Right cardiac atrium (tissue), 5 donors: ENCODE data around the gene NMNAT2. TPM values are rescaled to one million over a fixed set of nuclear protein-coding genes. Genes with fewer than 3 reads are reported as not detected.

Experiments used
- ATAC-seq, 2 donors: fragments of 200-7000 bp; cut with Tn5 transposase; one replicate each; pipeline versions ENCODE4 v1.8.0 to v1.9.1; 2020; ENCODE audit warnings: moderate library complexity in 2 of 2, mild to moderate bottlenecking in 1 of 2
- DNase-seq, 3 donors: peaks; one replicate each; pipeline ENCODE4 v3.0.0-alpha.2; 2020
- H3K27ac ChIP-seq: one replicate; pipeline ENCODE4 v1.5.1; 2013; ENCODE audit warnings: mild to moderate bottlenecking, low read length, control low read depth, moderate library complexity
- H3K27me3 ChIP-seq: one replicate; pipeline ENCODE4 v1.6.1; 2013; ENCODE audit not compliant: control insufficient read depth, insufficient read depth
- H3K4me1 ChIP-seq: one replicate; pipeline ENCODE4 v1.6.1; 2013; ENCODE audit warnings: low read length; ENCODE audit not compliant: control insufficient read depth, insufficient read depth
- H3K4me3 ChIP-seq: one replicate; pipeline ENCODE4 v1.5.1; 2013; ENCODE audit warnings: low read length, control low read depth
- H3K9me3 ChIP-seq: one replicate; pipeline ENCODE4 v1.6.1; 2013; ENCODE audit warnings: low read length; ENCODE audit not compliant: control insufficient read depth
- WGBS: extraction: QIAGEN DNeasy Blood & Tissue Kit; methylation state at CpG from one replicate; pipeline ENCODE4 v1.1.7; 2013; 5-methylcytosine and 5-hydroxymethylcytosine counted together
- intact Hi-C, 4 donors: fragments of 100-400 bp; cut with DNase I; formaldehyde crosslinking; loops; one replicate each; pipeline versions ENCODE4 v1.11.0 to v1.14.0; 2022 to 2023
- polyA plus RNA-seq: library from polyadenylated mRNA; stranded (reverse); fragments of 200-250 nt; gene quantifications from one replicate; pipeline ENCODE4 v1.2.3, GENCODE V29; 2013
- total RNA-seq, 4 donors: library from RNA; stranded (reverse); fragmentation: NEBNext Ultra II Directional; extraction: Animal tissue kit (Norgen Biotek cat#: 25700); gene quantifications; one replicate each; pipeline ENCODE4 v1.2.1, GENCODE V29; 2021
- donor health status: healthy with polysubstance abuse.
- donor health status: DM: no; HTN: yes; CAD: no.
- donor health status: DM: no; HTN: no; CAD: no.
- donor health status: DM: no; HTN: yes; CAD: no; lungs with severe emphysema.
- donor health status: DM: yes; HTN: yes; CAD: no.

NMNAT2 gene
- total and polyA plus RNA-seq, 5 donors: 14.1 to 80.6 (median 39.7) TPM

DNA sequence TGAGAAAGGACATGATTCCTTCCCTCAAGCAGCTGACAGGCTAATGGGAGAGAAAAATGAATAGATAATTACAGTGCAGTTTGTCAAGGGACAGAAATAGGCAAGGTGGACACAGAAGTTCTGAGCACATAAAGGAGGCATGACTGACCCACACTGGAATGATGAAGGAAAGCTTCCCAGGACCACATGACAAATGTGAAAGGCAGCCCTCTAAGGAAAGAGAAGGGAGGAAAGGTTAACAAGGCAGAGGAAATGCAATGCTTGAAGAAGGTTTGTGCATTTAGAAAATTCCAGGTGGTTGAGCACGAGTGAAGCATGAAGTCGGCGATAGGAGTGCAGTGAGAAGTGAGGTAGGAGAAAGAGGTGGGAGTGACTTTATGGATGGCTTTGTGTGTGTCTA is 194.7 kb downstream of the NMNAT2 start:
- H3K4me3 ChIP-seq: no peak overlapping the region
- DNase-seq: no peak
- intact Hi-C loops: loop anchor here in 2 of 4 donors (10.0 kb wide), 2 partner anchors 199 to 269 kb away; partner anchors contain the start of genes LAMC1 (in 1 of the 2) and SHCBP1L (in 1 of the 2)
- no peak for ATAC-seq
- no peak overlapping the region for H3K27ac ChIP-seq
- no peaks in the 10 kb centered on the region for H3K9me3 ChIP-seq
- H3K27me3 ChIP-seq: no peaks in the 10 kb centered on the region
- 73% methylated on average over 3 of the region's 3 CpGs for WGBS
- H3K4me1 ChIP-seq: peaks cover 6% of the 10 kb centered on the region

DNA sequence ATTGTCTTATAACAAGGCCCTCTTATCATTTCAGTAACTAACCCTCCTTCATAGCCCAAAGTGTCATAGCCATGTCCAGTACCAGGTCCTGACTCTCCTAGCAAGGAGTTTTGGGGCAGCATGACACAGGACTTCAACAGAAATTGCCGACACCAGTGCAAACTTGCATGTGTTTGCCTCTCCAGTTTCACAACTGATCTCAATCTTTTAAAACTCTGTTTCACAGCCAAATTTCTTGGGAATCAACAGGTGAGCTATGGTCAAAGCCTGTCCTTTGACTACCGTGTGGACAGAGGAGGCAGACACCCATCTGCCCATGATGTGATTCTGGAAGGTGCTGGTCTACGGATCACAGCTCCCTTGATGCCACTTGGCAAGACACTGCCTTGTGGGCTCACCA is 195.3 kb downstream of the NMNAT2 start:
- Histone ChIP-seq H3K9me3 (no peaks in the 10 kb centered on the region), H3K4me1 (peaks cover 6% of the 10 kb centered on the region), H3K27ac (no peak overlapping the region), H3K4me3 (no peak overlapping the region), H3K27me3 (no peaks in the 10 kb centered on the region)
- ATAC-seq: no peak
- no peak for DNase-seq
- intact Hi-C loops: loop anchor here in 2 of 4 donors (10.0 kb wide), 2 partner anchors 198 to 268 kb away; partner anchors contain the start of genes LAMC1 (in 1 of the 2) and SHCBP1L (in 1 of the 2)
- WGBS: 98% methylated on average over 3 of the region's 3 CpGs

DNA sequence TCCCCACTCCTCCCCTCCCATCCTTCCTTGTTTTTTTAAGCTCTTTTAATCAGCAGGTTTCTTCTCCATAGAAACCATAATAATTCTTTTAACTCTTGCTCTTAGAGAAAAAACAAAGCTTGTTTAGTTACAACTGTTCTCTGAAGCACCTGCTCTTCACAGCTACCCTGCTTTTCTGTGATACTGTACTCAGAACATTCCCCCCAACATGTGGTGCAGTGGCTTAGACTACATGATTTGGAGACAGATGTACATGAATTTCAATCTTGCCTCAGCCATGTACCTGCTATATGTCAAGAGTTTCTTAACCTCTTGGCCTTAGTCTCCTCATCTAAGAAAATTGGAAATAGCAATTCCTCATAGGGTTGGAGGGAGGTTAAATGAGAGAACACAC is 198.6 kb downstream of the NMNAT2 start:
- DNase-seq (no peak), ATAC-seq (no peak)
- Histone ChIP-seq H3K4me3 (no peak overlapping the region), H3K9me3 (no peaks in the 10 kb centered on the region), H3K4me1 (peaks cover 8% of the 10 kb centered on the region), H3K27ac (no peak overlapping the region), H3K27me3 (no peaks in the 10 kb centered on the region)
- intact Hi-C loops: loop anchor here in 2 of 4 donors (10.0 kb wide), 2 partner anchors 195 to 265 kb away; partner anchors contain the start of genes LAMC1 (in 1 of the 2) and SHCBP1L (in 1 of the 2)

DNA sequence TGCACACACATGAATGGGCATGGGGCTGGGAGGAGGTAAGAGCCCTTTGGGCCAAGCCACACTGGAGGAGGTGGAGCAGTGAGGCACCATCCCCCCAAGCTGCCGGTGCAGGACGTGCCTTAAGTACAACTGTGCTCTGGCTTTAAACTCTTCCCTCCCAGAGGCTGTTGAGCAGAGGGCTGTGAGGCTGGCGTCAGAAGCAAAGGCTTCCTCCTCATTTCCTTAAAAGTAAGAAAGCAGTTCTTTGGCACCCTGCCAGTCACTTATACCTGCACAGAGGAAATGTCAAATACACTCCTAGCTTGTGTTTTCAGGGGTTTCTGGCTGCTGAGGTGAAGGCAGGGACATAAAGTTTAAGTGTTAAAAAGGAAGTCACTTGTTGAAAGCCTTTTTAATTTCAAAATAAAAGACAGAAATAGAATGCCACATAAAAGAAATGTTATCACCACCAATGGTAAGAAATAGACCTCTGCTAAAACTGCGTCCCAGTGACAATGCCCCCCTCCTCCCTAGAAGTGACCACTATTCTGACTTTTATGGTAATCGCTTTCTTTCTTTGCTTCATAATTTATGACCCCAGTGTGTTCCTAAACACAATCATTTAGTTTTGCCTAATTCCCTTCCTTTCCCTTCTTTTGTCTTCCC is 199.1 kb downstream of the NMNAT2 start:
- 31% methylated on average over 5 of the region's 5 CpGs for WGBS
- peak; percentile 70 to 71 for ATAC-seq
- Histone ChIP-seq H3K4me1 (peaks cover 8% of the 10 kb centered on the region), H3K27ac (peak overlapping the region; percentile 85), H3K27me3 (no peaks in the 10 kb centered on the region), H3K4me3 (no peak overlapping the region), H3K9me3 (no peaks in the 10 kb centered on the region)
- intact Hi-C loops: no loop called here
- peak; percentile 38 to 72 (median 67) for DNase-seq

DNA sequence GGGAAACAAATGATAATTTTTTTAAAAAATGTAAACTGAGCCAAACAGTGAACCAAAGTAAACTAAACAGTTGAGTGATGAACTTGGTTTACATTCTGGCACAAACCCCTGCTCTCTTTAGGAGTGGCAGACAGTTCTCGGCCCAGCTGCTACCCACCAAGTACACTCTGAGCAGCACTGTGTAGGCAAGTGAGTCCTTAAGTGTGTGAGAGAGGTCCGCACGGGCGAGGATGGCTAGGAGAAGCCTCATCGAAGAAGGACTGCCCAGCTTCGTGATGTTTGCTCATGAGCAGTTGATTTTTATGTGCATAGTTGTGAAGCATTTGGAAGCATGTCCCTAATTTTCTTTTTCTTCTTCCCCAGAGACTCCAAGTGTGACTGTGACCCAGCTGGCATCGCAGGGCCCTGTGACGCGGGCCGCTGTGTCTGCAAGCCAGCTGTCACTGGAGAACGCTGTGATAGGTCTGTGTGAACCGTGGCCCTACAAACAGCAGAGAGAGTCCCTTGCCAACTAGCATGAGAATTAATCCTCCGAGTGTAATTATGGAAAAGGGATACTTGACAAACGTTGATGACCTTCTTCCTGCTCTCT is 200.1 kb downstream of the NMNAT2 start:
- 49% methylated on average over 14 of the region's 14 CpGs for WGBS
- H3K4me1 ChIP-seq: peaks cover 8% of the 10 kb centered on the region
- ATAC-seq (peak; percentile 91), DNase-seq (peak; percentile 80 to 93 (median 91))
- H3K4me3 ChIP-seq: no peak overlapping the region
- intact Hi-C loops: no loop called here
- no peaks in the 10 kb centered on the region for H3K9me3 ChIP-seq
- no peaks in the 10 kb centered on the region for H3K27me3 ChIP-seq
- H3K27ac ChIP-seq: peak overlapping the region; percentile 85

DNA sequence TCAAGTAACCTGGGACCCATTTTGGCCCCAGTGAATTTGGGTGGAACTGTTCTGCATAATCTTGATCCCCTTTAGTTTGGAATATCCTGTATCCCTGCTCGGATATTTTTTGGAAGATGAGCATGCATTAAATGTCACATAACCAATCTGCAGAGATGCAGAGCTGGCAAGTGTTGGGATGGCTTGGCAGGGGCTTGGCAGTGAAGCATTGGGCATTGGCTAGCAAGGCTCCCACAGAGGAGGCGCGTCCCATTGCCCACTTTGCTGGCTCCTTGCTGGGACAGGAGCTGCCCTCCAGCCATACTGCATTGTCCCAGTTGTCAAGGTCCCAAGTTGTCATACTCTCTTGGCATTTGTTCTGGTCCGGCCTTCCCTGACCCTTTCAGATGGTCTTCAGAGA is 202.2 kb downstream of the NMNAT2 start:
- WGBS: 95% methylated on average over 4 of the region's 4 CpGs
- intact Hi-C loops: no loop called here

DNA sequence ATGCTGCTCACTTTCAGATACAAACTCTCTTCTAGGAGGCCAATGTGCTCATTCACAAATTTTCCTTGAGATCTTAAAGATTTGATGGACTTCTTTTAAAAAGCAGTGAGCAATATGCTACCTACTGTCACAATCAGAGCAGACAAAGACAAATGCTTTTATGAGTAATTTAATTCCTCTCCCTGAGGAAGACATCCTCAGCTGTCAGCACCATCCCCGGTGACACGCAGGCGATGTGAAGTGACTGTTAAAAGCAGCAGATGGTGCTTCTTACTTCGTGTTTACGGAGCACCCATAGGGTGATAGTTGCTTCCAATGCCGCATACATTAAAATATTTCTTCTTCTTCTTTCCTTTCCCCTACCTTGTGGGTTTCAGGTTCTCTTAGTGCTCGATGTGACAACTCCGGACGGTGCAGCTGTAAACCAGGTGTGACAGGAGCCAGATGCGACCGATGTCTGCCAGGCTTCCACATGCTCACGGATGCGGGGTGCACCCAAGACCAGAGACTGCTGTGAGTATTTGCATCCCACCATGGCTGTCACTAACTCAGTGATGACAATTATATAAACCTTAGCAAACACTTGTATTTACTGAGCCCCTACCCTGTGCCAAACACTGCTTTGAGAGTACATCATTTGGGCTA is 203.0 kb downstream of the NMNAT2 start:
- DNase-seq (no peak), ATAC-seq (no peak)
- Histone ChIP-seq H3K27ac (no peak overlapping the region), H3K4me3 (no peak overlapping the region), H3K9me3 (no peaks in the 10 kb centered on the region), H3K4me1 (peaks cover 8% of the 10 kb centered on the region), H3K27me3 (no peaks in the 10 kb centered on the region)
- 73% methylated on average over 13 of the region's 13 CpGs for WGBS
- intact Hi-C loops: no loop called here

More for the DNA sequence above, 202.2 kb downstream of the NMNAT2 start:
- Histone ChIP-seq H3K27ac (no peak overlapping the region), H3K4me1 (peaks cover 8% of the 10 kb centered on the region), H3K9me3 (no peaks in the 10 kb centered on the region), H3K27me3 (no peaks in the 10 kb centered on the region), H3K4me3 (no peak overlapping the region)
- DNase-seq: no peak
- ATAC-seq: no peak

DNA sequence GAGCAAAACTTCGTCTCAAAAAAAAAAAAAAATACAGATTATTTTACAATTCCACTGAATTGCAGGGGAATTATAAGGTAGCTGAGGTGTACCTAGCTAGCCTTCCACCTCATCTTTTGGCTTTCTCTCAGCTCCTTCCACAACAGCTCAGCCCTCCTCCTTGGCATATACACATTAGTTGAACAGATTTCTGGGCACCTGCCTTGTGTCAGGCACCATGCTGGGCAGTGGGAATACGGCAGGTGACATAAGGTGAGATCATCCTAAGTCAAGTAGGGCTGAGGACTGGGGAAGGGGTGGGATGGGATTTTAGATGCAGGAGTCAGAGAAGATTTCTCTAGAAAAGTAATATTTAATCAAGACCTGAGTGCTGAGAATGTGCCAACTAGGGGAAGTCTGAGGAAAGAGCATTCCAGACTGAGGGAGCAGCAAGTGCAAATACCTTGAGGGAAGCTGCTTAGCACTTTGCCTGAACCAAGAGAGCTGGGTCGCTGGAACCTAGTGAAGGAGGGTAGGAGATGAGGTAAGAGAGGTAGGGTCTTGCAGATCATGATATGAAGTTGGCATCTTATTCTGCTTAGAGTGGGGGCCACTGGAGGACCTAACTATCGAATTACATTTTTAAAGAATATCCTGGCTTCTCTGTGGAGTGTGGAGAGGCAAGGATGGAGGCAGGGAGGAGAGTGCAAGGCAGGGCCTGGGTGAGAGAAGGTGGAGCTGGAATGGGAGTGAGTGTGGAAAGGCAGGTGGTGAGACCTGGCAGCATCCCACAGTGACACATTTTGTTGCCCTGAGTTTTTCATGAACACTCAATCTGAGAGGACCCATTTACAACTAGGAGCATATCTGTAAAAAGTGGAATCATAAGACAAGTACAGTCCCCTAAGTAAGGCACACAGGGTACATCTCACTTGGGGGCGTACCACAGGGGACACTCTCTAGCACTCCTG is 203.9 kb downstream of the NMNAT2 start:
- H3K4me3 ChIP-seq: no peak overlapping the region
- peaks cover 8% of the 10 kb centered on the region for H3K4me1 ChIP-seq
- H3K9me3 ChIP-seq: no peaks in the 10 kb centered on the region
- no peaks in the 10 kb centered on the region for H3K27me3 ChIP-seq
- H3K27ac ChIP-seq: no peak overlapping the region
- intact Hi-C loops: no loop called here
- 93% methylated on average over 5 of the region's 5 CpGs for WGBS
- ATAC-seq (no peak), DNase-seq (no peak)

DNA sequence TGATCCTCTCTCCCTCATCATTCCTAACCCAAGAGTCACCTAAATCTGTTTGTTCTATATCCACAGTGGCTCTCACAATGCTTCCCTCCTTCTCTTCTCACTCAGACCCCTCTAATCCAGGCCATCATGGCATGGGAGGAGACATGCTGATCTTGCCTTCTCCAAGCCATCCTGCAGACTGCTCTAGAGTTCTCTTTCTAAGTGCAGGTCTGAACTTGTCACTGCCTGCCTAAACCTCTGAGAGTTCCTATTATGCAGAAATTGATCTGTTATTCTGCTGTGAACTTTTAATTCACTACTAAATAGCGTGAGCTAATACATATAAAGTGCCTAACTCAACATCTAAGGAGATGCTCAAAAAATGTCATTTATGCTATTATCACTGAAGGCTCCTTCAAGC is 205.3 kb downstream of the NMNAT2 start:
- ATAC-seq: no peak
- Histone ChIP-seq H3K9me3 (no peaks in the 10 kb centered on the region), H3K27me3 (no peaks in the 10 kb centered on the region), H3K4me3 (no peak overlapping the region), H3K4me1 (peaks cover 2% of the 10 kb centered on the region), H3K27ac (no peak overlapping the region)
- 100% methylated on average over 1 of the region's 1 CpG for WGBS
- DNase-seq: no peak
- intact Hi-C loops: no loop called here

DNA sequence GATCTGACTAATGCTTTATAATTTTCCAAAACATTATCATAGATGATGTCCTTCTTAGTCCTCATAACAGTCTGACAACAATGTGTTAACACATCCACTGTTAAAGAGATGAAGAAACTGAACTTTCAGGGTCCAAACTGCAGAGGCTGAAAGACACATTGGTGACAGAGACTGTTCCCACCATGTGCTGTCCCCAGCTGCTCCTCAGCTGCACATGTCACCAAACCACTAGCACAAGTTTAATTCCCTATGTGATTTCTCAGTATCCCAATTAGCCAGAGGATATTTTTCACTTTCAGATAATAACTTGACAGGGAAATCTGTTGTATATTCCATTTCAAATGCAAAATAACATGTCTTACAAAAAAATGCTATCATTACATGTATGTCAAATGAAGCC is 207.5 kb downstream of the NMNAT2 start:
- Histone ChIP-seq H3K27ac (no peak overlapping the region), H3K27me3 (no peaks in the 10 kb centered on the region), H3K9me3 (no peaks in the 10 kb centered on the region), H3K4me3 (no peak overlapping the region), H3K4me1 (no peaks in the 10 kb centered on the region)
- DNase-seq: no peak
- no peak for ATAC-seq
- intact Hi-C loops: no loop called here
